Gastrocnemius medialis (tissue), 4 donors: ENCODE data around the gene BRS3.

Experiments used
- POLR2A ChIP-seq, 2 donors: fragments of 450-650 bp; IDR thresholded peaks; one replicate each; pipeline ENCODE4 v1.6.1; 2017; ENCODE audit warnings: antibody characterized with exemption in 2 of 2, mild to moderate bottlenecking in 2 of 2, moderate library complexity in 2 of 2
- TF ChIP-seq, protein P1 (sequence below), 5 experiments: fragments of 450-650 bp in 3 of 5; fragments of 200-600 bp in 2 of 5; sonication (generic) in 2 of 5; IDR thresholded peaks in 4 of 5; conservative IDR thresholded peaks in 1 of 5; 1 replicate in 4 of 5; 2 replicates in 1 of 5; pipeline ENCODE4 v1.5.1; 2016 to 2019; ENCODE audit warnings: antibody characterized with exemption in 5 of 5, mild to moderate bottlenecking in 3 of 5, moderate library complexity in 3 of 5

DNA sequence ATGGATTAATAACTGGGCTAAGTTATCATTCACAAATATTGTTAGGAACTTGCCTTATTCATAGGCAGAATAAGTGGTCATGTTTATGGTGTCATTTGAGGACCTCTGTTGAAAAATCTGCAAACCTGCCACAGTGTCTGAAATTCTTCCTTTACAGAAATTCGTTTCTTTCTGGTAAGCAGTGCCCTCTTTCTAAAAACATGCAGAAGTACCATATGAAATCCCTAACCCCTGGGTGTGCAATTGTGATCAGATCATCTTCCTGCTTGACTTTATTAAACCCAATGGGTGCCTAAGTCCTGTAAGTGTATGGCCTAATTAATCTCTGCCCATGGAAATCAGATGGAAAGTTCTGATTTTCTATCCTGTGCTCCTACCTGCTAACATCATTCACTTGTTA lies 5.3 kb downstream of the BRS3 start:
- TF ChIP-seq, protein P1, sequence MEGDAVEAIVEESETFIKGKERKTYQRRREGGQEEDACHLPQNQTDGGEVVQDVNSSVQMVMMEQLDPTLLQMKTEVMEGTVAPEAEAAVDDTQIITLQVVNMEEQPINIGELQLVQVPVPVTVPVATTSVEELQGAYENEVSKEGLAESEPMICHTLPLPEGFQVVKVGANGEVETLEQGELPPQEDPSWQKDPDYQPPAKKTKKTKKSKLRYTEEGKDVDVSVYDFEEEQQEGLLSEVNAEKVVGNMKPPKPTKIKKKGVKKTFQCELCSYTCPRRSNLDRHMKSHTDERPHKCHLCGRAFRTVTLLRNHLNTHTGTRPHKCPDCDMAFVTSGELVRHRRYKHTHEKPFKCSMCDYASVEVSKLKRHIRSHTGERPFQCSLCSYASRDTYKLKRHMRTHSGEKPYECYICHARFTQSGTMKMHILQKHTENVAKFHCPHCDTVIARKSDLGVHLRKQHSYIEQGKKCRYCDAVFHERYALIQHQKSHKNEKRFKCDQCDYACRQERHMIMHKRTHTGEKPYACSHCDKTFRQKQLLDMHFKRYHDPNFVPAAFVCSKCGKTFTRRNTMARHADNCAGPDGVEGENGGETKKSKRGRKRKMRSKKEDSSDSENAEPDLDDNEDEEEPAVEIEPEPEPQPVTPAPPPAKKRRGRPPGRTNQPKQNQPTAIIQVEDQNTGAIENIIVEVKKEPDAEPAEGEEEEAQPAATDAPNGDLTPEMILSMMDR (IDR thresholded peaks at IDR 0.05 in 4 of 5, conservative IDR thresholded peaks at IDR 0.05 in 1 of 5) = no peak
- no peak for TF ChIP-seq POLR2A (IDR thresholded peaks at IDR 0.05)
